HG02610 (cell line): ENCODE data around the gene ITGB3.

Experiments used
- ATAC-seq: cut with Tn5 transposase; IDR thresholded peaks from one replicate; pipeline ENCODE4 v1.9.1; 2021; ENCODE audit warnings: mild to moderate bottlenecking, moderate library complexity; ENCODE audit not compliant: unreplicated experiment

ITGB3 gene

DNA sequence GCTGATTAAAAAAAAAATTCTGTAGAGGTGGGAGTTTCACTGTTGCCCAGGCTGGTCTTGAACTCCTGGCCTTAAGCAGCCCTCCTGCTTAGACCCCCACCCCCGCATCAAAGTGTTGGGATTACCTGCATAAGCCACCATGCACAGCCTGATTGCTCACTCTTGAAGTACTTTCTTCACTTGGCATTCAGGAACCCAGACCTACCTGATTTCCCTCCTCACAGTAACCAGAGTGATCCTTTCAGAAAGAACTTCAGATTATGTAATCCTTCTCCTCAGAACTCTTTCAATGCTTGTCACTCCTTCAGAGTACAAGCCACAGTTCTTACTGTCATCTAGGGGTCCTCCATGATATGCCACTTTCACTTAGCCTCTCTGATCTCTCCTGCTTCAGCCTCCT is 71.5 kb downstream of the ITGB3 start:
- ATAC-seq, result no peak

GRCh38 chr17:47330548-47330947 is 76.9 kb downstream of the ITGB3 start:
- ATAC-seq, result no peak

DNA sequence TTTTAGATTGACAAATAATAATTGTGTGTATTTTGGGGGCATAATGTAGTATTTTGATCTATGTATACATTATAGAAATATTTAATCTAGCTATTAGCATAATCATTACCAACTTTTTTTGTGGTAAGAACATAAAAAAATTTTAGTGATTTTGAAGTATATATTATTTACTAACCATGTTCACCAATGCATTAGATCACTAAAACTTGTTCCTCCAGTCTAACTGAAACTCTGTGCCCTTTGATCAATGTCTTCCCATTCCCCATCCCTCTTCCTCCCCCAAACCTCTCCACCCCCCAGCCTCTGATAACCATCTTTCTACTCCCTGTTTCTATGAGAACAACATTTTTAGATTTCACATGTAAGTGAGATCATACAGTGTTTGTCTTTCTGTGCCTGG is 78.7 kb downstream of the ITGB3 start:
- ATAC-seq, result no peak

DNA sequence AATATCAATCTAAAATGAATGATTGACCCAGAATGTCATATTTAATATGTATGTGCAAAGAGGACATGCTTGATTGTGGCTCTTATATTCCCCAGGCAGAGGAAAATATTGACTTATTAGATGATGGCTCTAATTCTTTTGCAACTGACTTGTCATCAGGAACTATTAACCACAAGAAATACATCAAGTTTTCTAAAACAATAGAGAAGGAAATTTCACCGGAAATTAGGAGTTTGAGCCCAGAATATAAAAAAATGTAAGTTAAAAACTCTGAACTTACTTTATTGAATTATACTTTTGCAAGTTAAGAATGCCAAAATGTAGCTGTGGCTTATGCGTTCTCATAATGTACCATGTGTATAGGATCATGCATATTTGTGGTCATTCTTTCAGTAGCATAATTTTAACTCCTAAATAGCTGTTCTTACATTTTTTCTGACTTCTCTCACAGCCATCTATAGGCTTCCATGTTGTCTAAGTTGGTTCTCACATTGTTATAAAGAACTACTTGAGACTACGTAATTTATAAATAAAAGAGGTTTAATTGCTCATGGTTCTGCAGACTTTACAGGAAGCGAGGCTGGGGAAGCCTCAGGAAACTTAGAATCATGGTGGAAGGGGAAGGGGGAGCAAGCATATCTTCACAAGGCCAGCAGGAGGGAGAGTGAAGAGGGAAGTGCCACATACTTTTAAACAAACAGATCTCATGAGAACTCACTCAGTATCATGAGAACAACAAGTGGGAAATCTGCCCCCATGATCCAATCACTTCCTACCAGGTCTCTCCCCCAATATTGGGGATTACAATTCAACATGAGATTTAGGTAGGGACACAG is 81.7 kb downstream of the ITGB3 start:
- no peak for ATAC-seq

DNA sequence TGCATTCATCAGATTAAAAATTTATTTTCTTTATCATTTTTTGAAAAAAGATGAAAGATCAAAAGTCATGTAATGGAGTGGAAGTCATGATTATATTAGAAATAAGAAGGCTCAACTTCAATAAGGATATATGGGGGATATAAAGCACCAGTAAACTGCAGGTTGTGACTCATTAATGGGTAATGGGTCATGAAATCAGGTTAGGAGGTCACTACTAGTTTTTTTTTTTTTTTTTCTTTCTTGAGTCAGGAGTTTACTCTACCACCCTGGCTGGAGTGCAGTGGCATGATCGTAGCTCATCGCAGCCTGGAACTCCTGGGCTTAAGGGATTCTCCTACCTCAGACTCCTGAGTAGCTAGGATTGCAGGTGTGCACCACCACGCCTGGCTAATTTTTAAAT is 84.4 kb downstream of the ITGB3 start:
- no peak for ATAC-seq

DNA sequence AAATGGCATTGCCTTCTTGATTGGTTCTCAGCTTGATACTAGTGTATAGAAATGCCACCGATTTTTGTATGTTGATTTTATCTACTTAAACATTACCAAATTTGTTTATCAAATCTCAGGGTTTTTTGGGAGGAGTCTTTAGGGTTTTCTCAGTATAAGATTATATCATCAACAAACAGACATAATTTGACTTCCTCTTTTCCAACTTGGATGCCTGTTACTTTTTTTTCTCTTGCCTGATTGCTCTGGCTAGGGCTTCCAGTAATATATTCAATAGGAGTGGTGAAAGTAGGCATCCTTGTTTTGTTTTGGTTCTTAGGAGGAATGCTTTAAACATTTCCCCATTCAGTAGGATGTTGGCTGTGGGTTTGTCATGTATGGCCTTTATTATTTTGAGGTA is 99.2 kb downstream of the ITGB3 start:
- no peak for ATAC-seq

GRCh38 chr17:47358652-47359051 is 105.0 kb downstream of the ITGB3 start:
- ATAC-seq, result no peak
